Measurements from ENCODE around the gene FOXE1. TPM values are rescaled to one million over a fixed set of nuclear protein-coding genes. Genes with fewer than 3 reads are reported as not detected.

Gene FOXE1
- total and polyA plus RNA-seq, 12 donors, result 0.78 TPM; not detected in 11

DNA sequence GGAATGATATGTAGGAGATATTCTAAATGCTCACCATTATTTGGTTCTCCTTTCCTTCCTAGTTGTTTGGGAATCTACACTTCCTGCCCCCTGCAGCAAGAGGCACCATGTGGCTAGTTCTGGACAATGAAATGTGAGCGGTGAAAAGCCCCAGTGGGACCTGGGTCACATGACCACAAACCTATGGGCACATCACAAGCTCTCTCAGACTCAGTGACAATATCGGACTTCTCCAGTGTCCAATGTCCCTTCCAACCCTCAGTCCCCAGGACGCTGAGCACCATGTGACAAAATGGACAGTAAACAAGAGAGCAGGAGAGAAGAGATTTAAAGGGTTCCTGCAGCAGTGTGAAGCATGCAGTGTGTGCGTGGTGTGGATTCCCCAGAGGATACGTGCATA lies 44.6 kb upstream of the FOXE1 start:
- no peak for TF ChIP-seq POLR2A (IDR thresholded peaks at IDR 0.05)
- TF ChIP-seq, protein P1, sequence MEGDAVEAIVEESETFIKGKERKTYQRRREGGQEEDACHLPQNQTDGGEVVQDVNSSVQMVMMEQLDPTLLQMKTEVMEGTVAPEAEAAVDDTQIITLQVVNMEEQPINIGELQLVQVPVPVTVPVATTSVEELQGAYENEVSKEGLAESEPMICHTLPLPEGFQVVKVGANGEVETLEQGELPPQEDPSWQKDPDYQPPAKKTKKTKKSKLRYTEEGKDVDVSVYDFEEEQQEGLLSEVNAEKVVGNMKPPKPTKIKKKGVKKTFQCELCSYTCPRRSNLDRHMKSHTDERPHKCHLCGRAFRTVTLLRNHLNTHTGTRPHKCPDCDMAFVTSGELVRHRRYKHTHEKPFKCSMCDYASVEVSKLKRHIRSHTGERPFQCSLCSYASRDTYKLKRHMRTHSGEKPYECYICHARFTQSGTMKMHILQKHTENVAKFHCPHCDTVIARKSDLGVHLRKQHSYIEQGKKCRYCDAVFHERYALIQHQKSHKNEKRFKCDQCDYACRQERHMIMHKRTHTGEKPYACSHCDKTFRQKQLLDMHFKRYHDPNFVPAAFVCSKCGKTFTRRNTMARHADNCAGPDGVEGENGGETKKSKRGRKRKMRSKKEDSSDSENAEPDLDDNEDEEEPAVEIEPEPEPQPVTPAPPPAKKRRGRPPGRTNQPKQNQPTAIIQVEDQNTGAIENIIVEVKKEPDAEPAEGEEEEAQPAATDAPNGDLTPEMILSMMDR (IDR thresholded peaks at IDR 0.05), result no peak
- H3K27me3 ChIP-seq, result no peaks in the 10 kb centered on the region
- no peak for DNase-seq
- no peaks in the 10 kb centered on the region for H3K9me3 ChIP-seq (replicated peaks in 1 of 3)
- no peak overlapping the region for H3K4me3 ChIP-seq
- H3K36me3 ChIP-seq (replicated peaks in 1 of 2), result no peaks in the 10 kb centered on the region
- intact Hi-C loops (cut with DNase I), result no loop called here
- no peak overlapping the region for H3K27ac ChIP-seq
- 65 to 78% (median 71%) methylated on average over 5 of the region's 5 CpGs for WGBS, 4 donors
- peaks cover 4 to 6% of the 10 kb centered on the region in 2 donors for H3K4me1 ChIP-seq (replicated peaks in 1 of 2)

DNA sequence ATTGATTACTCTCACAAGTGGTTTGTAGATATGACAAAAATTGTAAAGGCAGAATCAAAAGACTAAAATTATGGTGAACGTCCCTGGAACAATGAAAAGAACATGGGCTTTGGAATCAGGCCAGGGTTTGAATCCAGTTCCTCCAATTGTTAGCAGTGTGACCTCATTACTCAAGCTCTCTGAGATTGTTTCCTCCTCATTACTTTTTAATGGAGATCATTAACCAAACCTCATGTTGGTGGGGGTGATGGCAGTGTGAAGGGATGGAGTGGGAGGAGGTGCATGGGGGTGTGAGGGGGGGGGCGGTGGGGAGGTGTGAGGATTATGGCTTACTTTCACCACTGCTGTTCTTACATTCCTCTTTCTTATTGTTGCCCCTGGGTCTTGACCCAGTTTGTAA lies 44.1 kb upstream of the FOXE1 start:
- TF ChIP-seq, protein P1 (IDR thresholded peaks at IDR 0.05), result no peak
- no peak for TF ChIP-seq POLR2A (IDR thresholded peaks at IDR 0.05)

DNA sequence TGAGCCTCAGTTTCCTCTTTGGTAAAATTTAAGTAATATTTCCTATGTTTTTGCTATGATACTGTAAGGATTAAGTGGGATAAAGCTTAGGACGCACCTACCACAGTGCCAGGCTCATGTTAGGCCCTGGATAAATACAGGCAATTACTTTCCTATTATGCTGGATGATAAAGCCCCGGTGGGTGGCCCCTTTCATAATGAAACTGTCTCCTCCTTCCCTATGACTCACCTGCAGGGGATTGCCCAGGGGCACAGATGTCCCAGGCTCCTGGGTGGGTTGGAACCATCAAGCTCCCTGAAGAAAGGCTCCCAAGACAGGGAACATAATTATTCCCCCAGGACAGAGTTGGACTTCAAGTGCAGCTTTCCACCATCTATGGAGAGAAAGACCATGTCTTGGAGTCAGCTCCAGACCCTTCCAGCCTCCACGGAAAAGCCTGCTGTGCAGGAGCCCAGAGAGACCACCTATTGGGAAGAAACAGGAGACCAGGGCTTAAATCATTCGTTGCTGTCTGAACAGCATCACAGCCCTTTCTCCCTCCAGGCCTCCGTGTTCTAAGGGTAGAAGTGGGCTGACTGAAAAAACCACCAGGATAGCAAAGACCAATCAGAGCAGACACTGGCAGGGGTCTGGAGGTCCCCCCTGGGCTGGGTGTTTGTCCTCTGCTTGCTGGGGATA lies 43.2 kb upstream of the FOXE1 start:
- DNase-seq, result no peak
- 64 to 87% (median 80%) methylated on average over 4 to 5 of the region's 5 CpGs for WGBS, 4 donors
- no peaks in the 10 kb centered on the region for H3K27me3 ChIP-seq
- no peaks in the 10 kb centered on the region for H3K9me3 ChIP-seq (replicated peaks in 1 of 3)
- H3K36me3 ChIP-seq (replicated peaks in 1 of 2), result no peaks in the 10 kb centered on the region
- no peak for TF ChIP-seq POLR2A (IDR thresholded peaks at IDR 0.05)
- TF ChIP-seq, protein P1 (IDR thresholded peaks at IDR 0.05), result no peak
- intact Hi-C loops (cut with DNase I), result no loop called here
- no peak overlapping the region for H3K4me3 ChIP-seq
- no peak overlapping the region for H3K27ac ChIP-seq
- no peaks in the 10 kb centered on the region for H3K4me1 ChIP-seq (replicated peaks in 1 of 2)

More for the DNA sequence above, 44.1 kb upstream of the FOXE1 start:
- intact Hi-C loops (cut with DNase I), result no loop called here
- DNase-seq, result no peak
- no peaks in the 10 kb centered on the region for H3K27me3 ChIP-seq
- no peaks in the 10 kb centered on the region for H3K9me3 ChIP-seq (replicated peaks in 1 of 3)
- WGBS, 4 donors, result 27 to 49% (median 43%) methylated on average over 1 to 2 of the region's 2 CpGs
- H3K36me3 ChIP-seq (replicated peaks in 1 of 2), result no peaks in the 10 kb centered on the region
- no peak overlapping the region for H3K4me3 ChIP-seq
- peaks cover 0 to under 1% of the 10 kb centered on the region in 2 donors for H3K4me1 ChIP-seq (replicated peaks in 1 of 2)
- H3K27ac ChIP-seq, result no peak overlapping the region

DNA sequence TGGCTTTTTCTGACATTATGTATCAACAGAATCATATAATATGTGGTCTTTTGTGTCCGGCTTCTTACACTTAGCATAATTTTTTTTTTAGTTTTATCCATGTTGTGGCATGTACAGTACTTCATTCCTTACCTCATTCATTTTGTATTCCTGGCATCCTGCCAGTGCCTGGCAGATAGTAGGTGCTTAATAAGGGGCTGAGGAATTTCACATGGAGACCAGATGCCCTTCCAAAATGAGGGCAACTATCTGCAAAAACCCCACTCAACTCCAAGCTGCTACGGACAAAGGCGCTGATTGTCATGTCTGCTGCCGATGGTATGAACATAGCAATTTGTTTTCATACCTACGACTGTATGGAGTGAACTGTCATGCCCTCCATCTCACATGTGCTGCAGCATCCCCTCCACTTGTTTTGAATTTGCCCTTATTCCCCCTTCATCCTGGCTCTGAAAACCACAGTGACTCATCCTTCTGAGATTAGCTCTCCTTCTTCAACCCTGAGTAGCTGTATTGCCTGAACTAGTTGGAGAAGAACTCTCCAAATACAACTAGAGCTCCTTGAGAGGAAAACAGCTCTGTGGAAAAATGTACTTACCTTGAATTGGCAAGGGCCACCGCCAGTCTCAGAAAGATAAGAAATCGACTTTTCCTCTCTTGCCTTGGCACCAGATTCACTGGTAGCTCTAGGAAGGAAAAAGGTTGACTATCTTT lies 41.3 kb upstream of the FOXE1 start:
- no peak overlapping the region for H3K27ac ChIP-seq
- TF ChIP-seq POLR2A (IDR thresholded peaks at IDR 0.05), result no peak
- TF ChIP-seq, protein P1 (IDR thresholded peaks at IDR 0.05), result no peak
- 76 to 88% (median 82%) methylated on average over 7 of the region's 7 CpGs for WGBS, 4 donors

More for the DNA sequence above, 41.3 kb upstream of the FOXE1 start:
- H3K4me3 ChIP-seq, result no peak overlapping the region
- H3K27me3 ChIP-seq, result no peaks in the 10 kb centered on the region
- no peaks in the 10 kb centered on the region for H3K9me3 ChIP-seq (replicated peaks in 1 of 3)
- intact Hi-C loops (cut with DNase I), result no loop called here
- no peak for DNase-seq
- no peaks in the 10 kb centered on the region for H3K36me3 ChIP-seq (replicated peaks in 1 of 2)
- no peaks in the 10 kb centered on the region for H3K4me1 ChIP-seq (replicated peaks in 1 of 2)
